NT2/D1 (cell line): Measurements from ENCODE around the gene PIK3R1.

Experiments
- SUZ12 ChIP-seq: IDR thresholded peaks from 2 replicates; pipeline ENCODE4 v1.6.1; 2011; ENCODE audit not compliant: insufficient read length, insufficient read depth; ENCODE audit errors: extremely low read depth
- YY1 ChIP-seq: IDR thresholded peaks from 2 replicates; pipeline ENCODE4 v1.6.1; 2011; ENCODE audit not compliant: insufficient read length, insufficient read depth

- TF ChIP-seq YY1 (no peak), SUZ12 (no peak)
Observed at GRCh38 chr5:68225911-68226545, 10.5 kb downstream of the PIK3R1 start.
